HCT116 (cell line): ENCODE measurements around the gene C1QTNF9B. TPM values are rescaled to one million over a fixed set of nuclear protein-coding genes. Genes with fewer than 3 reads are reported as not detected.

Experiments used
- ATAC-seq: fragments of 200-7000 bp; cut with Tn5 transposase; 2 replicates; pipeline ENCODE4 v1.9.1; 2020; ENCODE audit warnings: mild to moderate bottlenecking, moderate library complexity
- BruUV-seq: library from RNA; stranded (reverse); fragments of 400-500 nt; replicated peaks from 2 replicates; lab custom pipeline; 2021; lab: Mats Ljungman, UMichigan
- CTCF ChIA-PET: fragments of 300-600 bp; sonication (Branson Sonifier 250); formaldehyde crosslinking; loops from one replicate; lab custom pipeline; 2021; ENCODE audit warnings: antibody characterized with exemption; lab: Charles Lee
- POLR2A ChIA-PET: fragments of 300-600, 350-600 bp; sonication (Branson Sonifier 250); formaldehyde crosslinking; loops from one replicate; lab custom pipeline; 2021; ENCODE audit warnings: antibody characterized with exemption; lab: Charles Lee
- RAD21 ChIA-PET, 2 experiments: fragments of 300-600 bp; sonication (Branson Sonifier 250); formaldehyde crosslinking; loops; one replicate each; lab custom pipeline; 2023; ENCODE audit warnings: low total read pairs in 2 of 2; ENCODE audit not compliant: uncharacterized antibody in 2 of 2, unreplicated experiment in 2 of 2, low non-redundant PET in 1 of 2; lab: Charles Lee
- DNase-seq: peaks from one replicate; pipeline ENCODE4 v3.0.0-alpha.2; 2010; ENCODE audit warnings: low read depth, low spot score
- H2AFZ ChIP-seq: fragments of 200-600 bp; shearing (Covaris generic), sonication (generic); 2 replicates; pipeline ENCODE4 v1.6.1; 2017; ENCODE audit warnings: low read depth, mixed run types, mixed read lengths, antibody characterized with exemption, low read length; ENCODE audit not compliant: poor library complexity, severe bottlenecking
- H3K27ac ChIP-seq: 2 replicates; pipeline ENCODE4 v1.5.1; 2012; ENCODE audit warnings: low read depth, low read length
- H3K27me3 ChIP-seq: fragments of 200-600 bp; sonication (generic); 2 replicates; pipeline ENCODE4 v1.6.1; 2016; ENCODE audit warnings: mixed run types, low read length, mixed read lengths; ENCODE audit not compliant: insufficient read depth
- H3K36me3 ChIP-seq, 2 experiments: fragments of 200-500 bp in 1 of 2; fragments of 200-600 bp in 1 of 2; sonication (Bioruptor generic) in 1 of 2; sonication (generic) in 1 of 2; 2 replicates each; pipeline versions ENCODE4 v1.5.1 to v1.6.1; 2014 to 2016; ENCODE audit warnings: low read length in 2 of 2, inconsistent platforms in 1 of 2, mixed read lengths in 1 of 2, mixed run types in 1 of 2; ENCODE audit not compliant: insufficient read depth in 2 of 2, control insufficient read depth in 1 of 2
- H3K4me1 ChIP-seq, 2 experiments: fragments of 200-600 bp in 1 of 2; sonication (generic) in 1 of 2; 2 replicates each; pipeline versions ENCODE4 v1.5.1 to v1.6.1; 2012 to 2017; ENCODE audit warnings: low read length in 2 of 2, inconsistent platforms in 1 of 2, mild to moderate bottlenecking in 1 of 2, mixed read lengths in 1 of 2, mixed run types in 1 of 2, moderate library complexity in 1 of 2; ENCODE audit not compliant: insufficient read depth in 2 of 2, control insufficient read depth in 1 of 2
- H3K4me2 ChIP-seq: fragments of 200-600 bp; sonication (generic); 2 replicates; pipeline ENCODE4 v1.6.1; 2017; ENCODE audit warnings: mixed run types, low read length, mixed read lengths
- H3K4me3 ChIP-seq, 2 experiments: fragments of 200-600 bp in 1 of 2; sonication (generic) in 1 of 2; replicated peaks in 1 of 2; 2 replicates each; pipeline ENCODE4 v1.5.1; 2011 to 2016; ENCODE audit warnings: low read length in 2 of 2, control low read depth in 1 of 2, low read depth in 1 of 2, mild to moderate bottlenecking in 1 of 2, mixed read lengths in 1 of 2, mixed run types in 1 of 2
- H3K79me2 ChIP-seq: fragments of 200-600 bp; sonication (generic); 2 replicates; pipeline ENCODE4 v1.6.1; 2017; ENCODE audit warnings: mild to moderate bottlenecking, mixed run types, low read length, moderate library complexity, mixed read lengths; ENCODE audit not compliant: insufficient read depth
- H3K9ac ChIP-seq: fragments of 200-600 bp; sonication (generic); 2 replicates; pipeline ENCODE4 v1.6.1; 2016; ENCODE audit warnings: low read length, mixed read lengths
- H3K9me2 ChIP-seq: fragments of 200-600 bp; sonication (generic), shearing (Covaris generic); 2 replicates; pipeline ENCODE4 v1.6.1; 2017; ENCODE audit warnings: mixed run types, mild to moderate bottlenecking, moderate library complexity; ENCODE audit not compliant: insufficient read depth
- H3K9me3 ChIP-seq, 2 experiments: fragments of 200-500 bp in 1 of 2; fragments of 200-600 bp in 1 of 2; sonication (Bioruptor generic) in 1 of 2; sonication (generic) in 1 of 2; 2 replicates each; pipeline ENCODE4 v1.6.1; 2014 to 2017; ENCODE audit warnings: low read length in 2 of 2, mixed read lengths in 2 of 2, inconsistent platforms in 1 of 2, low read depth in 1 of 2, mild to moderate bottlenecking in 1 of 2, mixed run types in 1 of 2, moderate library complexity in 1 of 2; ENCODE audit not compliant: control insufficient read depth in 1 of 2, insufficient read depth in 1 of 2
- H4K20me1 ChIP-seq: fragments of 200-600 bp; sonication (generic), shearing (Covaris generic); 2 replicates; pipeline ENCODE4 v1.6.1; 2017; ENCODE audit warnings: mixed run types, mild to moderate bottlenecking, moderate library complexity; ENCODE audit not compliant: insufficient read depth
- CBX3 ChIP-seq: IDR thresholded peaks from 2 replicates; pipeline ENCODE4 v1.6.1; 2012; ENCODE audit warnings: low read depth
- CTCF ChIP-seq, 3 experiments: fragments of 200-600 bp in 1 of 3; sonication (generic) in 1 of 3; IDR thresholded peaks in 2 of 3; conservative IDR thresholded peaks in 1 of 3; 2 replicates each; pipeline ENCODE4 v1.5.1; 2012 to 2017; ENCODE audit warnings: low read depth in 2 of 3, low read length in 2 of 3, antibody characterized with exemption in 1 of 3, borderline replicate concordance in 1 of 3, control low read depth in 1 of 3, mild to moderate bottlenecking in 1 of 3, mixed read lengths in 1 of 3, mixed run types in 1 of 3, moderate library complexity in 1 of 3; ENCODE audit not compliant: insufficient read depth in 1 of 3
- EGR1 ChIP-seq: IDR thresholded peaks from 2 replicates; pipeline ENCODE4 v1.6.1; 2012; ENCODE audit warnings: low read depth
- ELF1 ChIP-seq: IDR thresholded peaks from 2 replicates; pipeline ENCODE4 v1.6.1; 2012; ENCODE audit warnings: low read depth, borderline replicate concordance
- EZH2 ChIP-seq: fragments of 200-600 bp; sonication (generic); IDR thresholded peaks from 2 replicates; pipeline ENCODE4 v1.6.1; 2017; ENCODE audit warnings: antibody characterized with exemption, mixed run types
- FOSL1 ChIP-seq: IDR thresholded peaks from 2 replicates; pipeline ENCODE4 v1.6.1; 2012; ENCODE audit warnings: low read depth
- SIN3A ChIP-seq: IDR thresholded peaks from 2 replicates; pipeline ENCODE4 v1.6.1; 2012; ENCODE audit warnings: low read depth
- YY1 ChIP-seq: IDR thresholded peaks from 2 replicates; pipeline ENCODE4 v1.6.1; 2011; ENCODE audit warnings: low read length, low read depth, moderate library complexity, mild to moderate bottlenecking; ENCODE audit not compliant: insufficient replicate concordance; ENCODE audit errors: extremely low read depth
- ZNF274 ChIP-seq: fragments of 200-500 bp; sonication (Bioruptor generic); IDR thresholded peaks from 2 replicates; pipeline ENCODE4 v1.6.1; 2014; ENCODE audit warnings: mild to moderate bottlenecking, low read depth, low read length, inconsistent platforms
- intact Hi-C: fragments of 100-400 bp; cut with micrococcal nuclease; formaldehyde crosslinking; loops from 2 replicates; pipeline ENCODE4 v1.10.0; 2022
- total RNA-seq: library from RNA; stranded (reverse); gene quantifications from one replicate; pipeline ENCODE4 v1.2.1, GENCODE V29; 2021; ENCODE audit not compliant: unreplicated experiment
- TF ChIP-seq, protein P1 (sequence below): IDR thresholded peaks from 2 replicates; pipeline ENCODE4 v1.6.1; 2012

Gene C1QTNF9B
- total RNA-seq, 1 experiment from 2014 or later = not detected

- H3K4me3 ChIP-seq = no peak overlapping the region
- H3K4me2 ChIP-seq = no peak overlapping the region
- no peaks in the 10 kb centered on the region for H3K9me2 ChIP-seq
- RAD21 ChIA-PET = no interaction called here
- H4K20me1 ChIP-seq = no peaks in the 10 kb centered on the region
- POLR2A ChIA-PET = no interaction called here
- no peaks in the 10 kb centered on the region for H3K36me3 ChIP-seq
- H3K27ac ChIP-seq = no peak overlapping the region
- CTCF ChIA-PET = no interaction called here
- H3K4me1 ChIP-seq = peaks cover 0 to 5% of the 10 kb centered on the region in 2 experiments; a peak in 1 of 4 replicates
- intact Hi-C loops = no loop called here
- no peak overlapping the region for H3K9ac ChIP-seq
- BruUV-seq = no TSS peak
- no peaks in the 10 kb centered on the region for H3K79me2 ChIP-seq
- TF ChIP-seq CBX3 (no peak), FOSL1 (no peak), SIN3A (no peak), EZH2 (no peak), YY1 (no peak), ELF1 (no peak), EGR1 (no peak), ZNF274 (no peak), CTCF (IDR thresholded peaks at IDR 0.05 in 2 of 3, conservative IDR thresholded peaks at IDR 0.05 in 1 of 3; ENCODE audit: borderline replicate concordance in 1 of 3, insufficient read depth in 1 of 3, low read depth in 2 of 3, low read length in 2 of 3) (no peak)
- TF ChIP-seq, protein P1, sequence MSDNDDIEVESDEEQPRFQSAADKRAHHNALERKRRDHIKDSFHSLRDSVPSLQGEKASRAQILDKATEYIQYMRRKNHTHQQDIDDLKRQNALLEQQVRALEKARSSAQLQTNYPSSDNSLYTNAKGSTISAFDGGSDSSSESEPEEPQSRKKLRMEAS = no peak
- TF ChIP-seq, all 23 proteins: peak for 0
- Histone ChIP-seq H2AFZ (no peak overlapping the region), H3K27me3 (no peaks in the 10 kb centered on the region), H3K9me3 (no peaks in the 10 kb centered on the region)
- DNase-seq (no peak), ATAC-seq (no peak)
These were observed 8.5 kb upstream of the C1QTNF9B start for GRCh38 chr13:23905766-23906165.
